HG03457 (cell line): ENCODE measurements around the gene SUN1.
"Not testable (repeated sequence)": the region's sequence is repeated elsewhere in the genome, so short reads cannot be mapped to it uniquely, and the experiment has no call there.

ENCODE experiments used
- ATAC-seq: cut with Tn5 transposase; IDR thresholded peaks from one replicate; pipeline ENCODE4 v1.9.1; 2021; ENCODE audit warnings: moderate number of reproducible peaks; ENCODE audit not compliant: unreplicated experiment

SUN1 gene

DNA sequence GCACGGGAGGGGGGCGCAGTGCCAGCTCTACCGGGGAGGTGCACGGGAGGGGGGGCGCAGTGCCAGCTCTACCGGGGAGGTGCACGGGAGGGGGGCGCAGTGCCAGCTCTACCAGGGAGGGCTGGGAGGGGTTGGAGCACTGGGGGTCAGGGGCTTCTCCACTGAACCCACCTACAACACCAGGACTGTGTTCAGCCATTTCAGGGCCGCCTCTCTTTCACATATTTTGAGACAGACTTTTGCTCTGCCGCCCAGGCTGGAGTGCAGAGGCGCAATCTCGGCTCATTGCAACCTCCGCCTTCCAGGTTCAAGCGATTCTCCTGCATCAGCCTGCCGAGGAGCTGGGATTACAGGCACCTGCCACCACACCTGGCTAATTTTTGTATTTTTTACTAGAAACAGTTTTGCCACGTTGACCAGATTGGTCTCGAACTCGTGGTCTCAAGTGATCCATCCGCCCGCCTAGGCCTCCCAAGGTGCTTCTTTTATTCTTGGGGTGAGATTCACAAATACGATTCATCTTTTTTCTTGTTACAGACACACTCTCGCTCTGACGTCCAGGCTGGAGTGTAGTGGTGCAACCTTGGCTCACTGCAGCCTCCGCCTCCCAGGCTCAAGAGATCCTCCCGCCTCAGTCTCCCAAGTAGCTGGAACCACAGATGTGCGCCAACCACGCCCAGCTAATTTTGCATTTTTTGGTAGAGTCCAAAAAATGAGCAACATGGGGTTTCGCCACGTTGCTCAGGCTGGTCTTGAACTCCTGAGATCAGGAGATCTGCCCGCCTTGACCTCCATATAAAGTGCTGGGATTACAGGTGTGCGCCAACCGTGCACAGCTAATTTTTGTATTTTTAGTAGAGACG lies 85.2 kb downstream of the SUN1 start:
- ATAC-seq = no peak

DNA sequence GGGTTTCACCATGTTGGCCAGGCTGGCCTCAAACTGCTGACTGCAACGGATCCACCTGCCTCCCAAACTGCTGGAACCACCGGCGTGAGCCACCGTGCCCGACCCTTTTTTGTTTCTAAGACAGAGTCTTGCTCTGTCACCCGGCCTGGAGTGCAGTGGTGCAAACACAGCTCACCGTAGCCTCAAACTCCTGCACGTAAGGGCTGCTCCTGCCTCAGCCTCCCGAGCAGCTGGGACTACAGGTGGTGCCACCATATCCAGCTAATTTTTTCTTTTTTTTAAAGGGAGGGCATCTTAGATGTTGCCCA lies 85.8 kb downstream of the SUN1 start:
- ATAC-seq = no peak

DNA sequence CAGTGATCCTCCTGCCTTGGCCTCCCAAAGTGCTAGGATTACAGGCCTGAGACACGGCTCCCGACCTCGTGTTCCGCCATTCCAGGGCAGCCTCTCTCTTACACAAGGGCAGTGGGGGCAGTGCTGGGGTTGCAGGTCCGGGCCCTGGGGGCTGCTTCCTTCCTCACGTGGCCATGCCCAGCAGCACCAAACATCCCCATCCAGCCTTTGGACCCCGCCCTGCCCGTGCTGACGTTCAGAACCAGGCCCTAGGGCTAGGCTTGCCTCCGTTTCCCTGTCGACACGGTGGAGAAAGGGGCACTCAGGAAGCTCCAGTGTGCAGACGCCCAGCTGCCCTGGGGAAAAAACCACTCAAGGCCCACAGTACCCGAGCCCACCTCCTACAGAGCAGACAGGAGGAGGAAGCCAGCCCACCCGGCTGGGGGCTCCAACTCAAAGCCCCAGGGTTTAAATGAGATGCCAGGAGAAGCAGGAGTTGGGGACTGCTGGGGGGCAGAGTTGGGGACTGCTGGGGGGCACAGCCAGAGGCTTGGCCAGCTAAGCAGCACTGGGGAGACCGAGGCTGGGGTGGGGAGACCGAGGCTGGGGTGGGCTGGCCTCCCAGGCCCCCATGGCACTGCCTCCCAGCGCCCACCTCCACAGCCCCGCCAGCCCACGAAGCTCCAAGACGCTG lies 86.3 kb downstream of the SUN1 start:
- ATAC-seq = no peak

DNA sequence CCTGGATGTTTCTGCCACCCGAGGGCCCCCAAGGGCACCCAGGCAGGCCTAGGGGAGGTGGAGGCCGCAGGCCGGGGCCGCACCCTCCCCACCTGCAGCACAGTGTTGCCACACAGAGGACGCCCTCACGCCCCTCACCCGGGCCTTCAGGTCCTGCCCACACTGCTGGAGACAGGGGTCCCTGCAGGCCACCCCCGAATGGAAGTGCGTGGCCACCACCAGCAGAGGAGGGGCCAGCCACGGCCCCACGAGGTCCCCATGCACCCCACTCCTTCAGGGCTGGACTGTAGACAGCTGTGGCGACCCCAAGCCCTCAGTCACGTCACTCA lies 86.8 kb downstream of the SUN1 start:
- ATAC-seq = no peak

GRCh38 chr7:919924-920341 lies 87.7 kb downstream of the SUN1 start:
- no peak for ATAC-seq

DNA sequence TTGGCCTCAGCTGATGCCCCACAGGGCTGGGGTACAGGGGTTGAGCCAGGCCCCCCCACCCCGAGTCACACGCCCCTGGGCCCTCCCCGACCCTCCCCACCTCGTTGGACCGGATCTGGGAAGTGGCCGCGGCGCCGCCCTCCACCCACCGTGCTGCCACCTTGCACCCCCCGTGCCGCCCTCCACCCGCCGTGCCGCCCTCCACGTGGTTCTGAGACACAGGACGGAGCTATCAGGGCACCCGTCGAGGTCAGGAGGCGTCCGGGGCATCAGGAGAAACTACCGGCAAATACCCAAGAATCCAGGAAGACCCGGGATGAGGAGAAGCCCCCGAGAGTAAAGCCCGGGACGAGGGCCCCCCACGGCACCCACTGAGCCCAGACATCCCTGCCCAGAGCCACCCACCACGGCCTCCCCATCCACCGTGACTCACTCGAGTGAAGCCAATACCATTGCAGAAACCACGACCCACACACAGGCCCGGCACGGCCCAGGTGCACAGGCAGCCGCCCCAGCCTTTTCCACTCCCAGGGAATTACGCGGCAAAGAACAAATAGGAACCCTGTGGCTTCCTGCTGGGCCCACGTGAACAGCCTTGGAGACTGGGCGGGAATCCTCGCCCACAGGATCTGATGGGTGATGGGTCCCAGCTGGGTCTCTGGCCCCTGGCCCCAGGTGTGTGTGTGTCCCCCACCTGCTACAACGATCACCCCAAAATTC lies 88.2 kb downstream of the SUN1 start:
- ATAC-seq = no peak

- ATAC-seq = no peak
Observed at GRCh38 chr7:921071-921461, 88.8 kb downstream of the SUN1 start.

DNA sequence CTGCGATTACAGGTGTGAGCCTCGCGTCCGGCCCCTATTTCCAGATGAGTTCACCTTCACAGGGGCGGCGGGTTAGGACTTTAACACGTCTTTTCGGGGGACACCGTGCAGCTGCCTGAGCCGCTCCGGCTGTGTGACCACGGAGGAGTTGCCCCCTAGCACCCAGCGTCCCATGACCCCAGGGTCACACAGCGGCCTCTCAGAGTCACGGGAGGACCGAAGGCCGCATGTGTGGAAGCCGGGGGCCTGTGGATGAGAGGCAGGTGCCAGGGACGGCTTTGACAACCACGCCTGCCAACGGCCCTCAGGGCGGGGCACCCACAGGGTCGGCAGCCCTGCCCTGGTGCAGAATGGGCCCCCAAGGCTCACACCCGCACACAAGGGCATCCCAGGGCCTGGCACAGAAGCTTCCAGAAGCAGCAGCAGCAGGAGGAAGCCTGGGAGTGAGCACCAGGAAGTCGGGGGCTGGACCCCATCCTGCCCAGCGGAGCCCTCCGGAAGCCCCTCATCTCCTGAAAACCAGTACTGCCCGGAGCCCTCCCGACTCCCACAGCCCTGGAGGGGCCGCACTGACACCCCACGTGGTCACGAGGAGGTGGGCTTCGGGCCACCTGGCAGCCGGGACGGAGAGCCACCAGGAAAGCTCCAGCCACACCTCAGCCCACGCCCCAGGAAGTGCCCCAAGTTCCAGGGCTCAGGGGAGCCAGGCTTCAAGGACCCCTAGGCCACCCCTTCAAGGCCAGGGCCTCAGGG lies 89.5 kb downstream of the SUN1 start:
- ATAC-seq = no peak

- ATAC-seq = no peak
Observed at GRCh38 chr7:922334-923107, 90.2 kb downstream of the SUN1 start.

DNA sequence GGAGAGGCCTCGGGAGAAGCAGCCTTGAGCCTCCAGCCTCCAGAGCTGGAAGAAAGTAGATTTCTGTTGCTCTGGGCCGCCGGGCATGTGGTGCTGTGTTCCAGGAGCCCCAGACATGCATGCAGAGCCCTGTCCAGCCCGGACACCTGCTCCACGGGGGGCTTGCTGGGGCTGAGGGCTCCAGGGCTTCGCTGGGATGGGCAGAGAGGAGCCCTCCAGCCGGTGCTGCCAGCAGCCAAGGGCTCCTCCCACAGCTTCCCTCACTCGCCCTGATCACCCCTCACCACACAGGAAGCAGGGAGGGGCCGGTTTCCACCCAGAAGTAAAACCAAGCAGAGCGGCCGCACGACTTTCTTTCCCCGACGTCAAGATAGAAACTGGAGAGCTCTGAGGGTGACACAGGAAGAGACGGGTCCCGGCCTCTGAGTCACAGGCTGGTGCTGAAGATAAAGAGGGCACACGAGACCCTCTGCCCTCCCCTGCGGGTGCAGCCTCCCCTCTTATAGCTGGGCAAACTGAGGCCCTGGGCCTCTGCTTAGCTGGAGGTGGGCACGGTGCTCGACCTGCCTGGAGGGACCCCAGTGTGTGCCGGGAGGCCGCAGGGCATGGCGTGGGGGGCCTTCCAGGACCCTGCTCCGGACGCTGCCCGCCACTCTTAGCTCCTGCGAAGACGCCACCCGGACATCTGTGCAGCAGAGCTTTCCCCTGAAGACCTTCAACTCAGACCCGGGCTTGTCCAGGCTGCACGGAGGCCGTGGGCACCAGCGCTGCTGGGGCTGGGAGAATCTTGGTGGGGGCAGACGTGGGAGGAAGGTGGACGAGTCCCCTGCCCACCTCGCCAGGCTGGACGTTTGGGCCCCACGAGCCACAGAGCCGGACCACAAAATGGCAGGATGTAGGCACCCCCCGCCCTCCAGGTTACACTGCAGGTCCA lies 91.1 kb downstream of the SUN1 start:
- peak; percentile 64 for ATAC-seq

GRCh38 chr7:924042-924441 lies 91.8 kb downstream of the SUN1 start:
- not testable (repeated sequence) for ATAC-seq
